Thymus (tissue), 11 donors: ENCODE results near the gene POLR2B. TPM values are rescaled to one million over a fixed set of nuclear protein-coding genes. Genes with fewer than 3 reads are reported as not detected.

Experiments used
- DNase-seq, 9 donors: peaks; one replicate each; pipeline ENCODE4 v3.0.0-alpha.2; 2013; ENCODE audit warnings: low spot score in 9 of 9, low read depth in 6 of 9, missing footprints in 1 of 9
- H3K27ac ChIP-seq, 2 donors: one replicate each; pipeline ENCODE4 v1.5.1; 2013; ENCODE audit warnings: control low read depth in 1 of 2, low read depth in 1 of 2, low read length in 1 of 2, mild to moderate bottlenecking in 1 of 2, moderate library complexity in 1 of 2
- H3K27me3 ChIP-seq, 2 donors: one replicate each; pipeline ENCODE4 v1.5.1; 2013; ENCODE audit warnings: low read length in 1 of 2; ENCODE audit not compliant: control insufficient read depth in 2 of 2, insufficient read depth in 1 of 2
- H3K36me3 ChIP-seq, 2 donors: one replicate each; pipeline ENCODE4 v1.5.1; 2013; ENCODE audit warnings: low read length in 1 of 2, mild to moderate bottlenecking in 1 of 2, moderate library complexity in 1 of 2; ENCODE audit not compliant: control insufficient read depth in 2 of 2, insufficient read depth in 2 of 2
- H3K4me1 ChIP-seq, 2 donors: one replicate each; pipeline ENCODE4 v1.5.1; 2013; ENCODE audit warnings: low read length in 2 of 2; ENCODE audit not compliant: control insufficient read depth in 2 of 2, insufficient read depth in 2 of 2
- H3K4me3 ChIP-seq, 2 donors: one replicate each; pipeline ENCODE4 v1.5.1; 2013; ENCODE audit warnings: low read length in 2 of 2, control low read depth in 1 of 2, mild to moderate bottlenecking in 1 of 2
- H3K9me3 ChIP-seq, 2 donors: one replicate each; pipeline ENCODE4 v1.5.1; 2013; ENCODE audit warnings: low read length in 1 of 2, mild to moderate bottlenecking in 1 of 2; ENCODE audit not compliant: control insufficient read depth in 2 of 2, insufficient read depth in 1 of 2
- WGBS: extraction: QIAGEN DNeasy Blood & Tissue Kit; methylation state at CpG from one replicate; pipeline ENCODE4 v1.1.7; 2013; 5-methylcytosine and 5-hydroxymethylcytosine counted together
- polyA plus RNA-seq: library from polyadenylated mRNA; stranded (reverse); fragments of 200-250 nt; gene quantifications from one replicate; pipeline ENCODE4 v1.2.3, GENCODE V29; 2013
- total RNA-seq: library from RNA; stranded (reverse); fragments of 120-200 nt; gene quantifications from one replicate; pipeline ENCODE4 v1.2.4, GENCODE V29; 2013
- donor health status: healthy.

Gene POLR2B
- total and polyA plus RNA-seq, 2 donors: 59.5 to 120 TPM

DNA sequence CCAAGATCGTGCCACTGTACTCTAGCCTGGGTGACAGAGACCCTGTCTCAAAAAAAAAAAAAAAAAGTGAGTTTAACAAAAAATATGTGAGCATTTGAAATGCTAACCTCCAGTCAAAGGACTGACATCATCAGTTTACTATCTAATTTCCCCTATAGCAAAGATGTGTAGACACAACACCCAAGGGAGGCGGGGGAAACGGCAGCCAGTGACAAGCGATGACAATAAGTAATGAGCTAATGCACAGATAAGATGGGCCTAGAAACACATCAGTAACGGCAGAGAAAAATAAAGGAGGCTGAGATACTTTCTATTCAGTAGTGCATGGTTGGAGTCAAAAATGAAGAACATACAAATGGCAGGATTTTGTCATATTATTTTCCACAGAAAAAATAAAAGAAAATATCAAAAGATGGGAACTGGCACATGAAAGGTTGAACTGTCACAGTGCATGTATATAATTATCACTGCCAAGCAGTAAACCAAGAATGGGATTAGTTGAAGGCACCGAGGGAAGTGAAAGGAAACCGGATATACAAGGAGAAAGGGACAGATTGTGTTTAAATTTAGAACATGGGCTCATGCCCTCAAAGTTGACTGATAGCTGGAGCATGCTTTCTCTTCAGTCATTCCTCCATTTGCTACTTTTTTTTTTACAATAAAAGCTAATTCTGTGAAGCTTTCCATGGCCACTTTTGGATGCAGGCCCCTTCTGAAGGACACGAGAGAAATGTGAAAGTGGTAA, 89.7 kb downstream of the POLR2B start:
- Histone ChIP-seq H3K36me3 (no peaks in the 10 kb centered on the region), H3K9me3 (no peaks in the 10 kb centered on the region), H3K27ac (peak overlapping the region in 1 of 2 donors; percentile 50), H3K4me3 (no peak overlapping the region), H3K4me1 (no peaks in the 10 kb centered on the region), H3K27me3 (no peaks in the 10 kb centered on the region)
- DNase-seq: no peak
- 90% methylated on average over 8 of the region's 8 CpGs for WGBS

DNA sequence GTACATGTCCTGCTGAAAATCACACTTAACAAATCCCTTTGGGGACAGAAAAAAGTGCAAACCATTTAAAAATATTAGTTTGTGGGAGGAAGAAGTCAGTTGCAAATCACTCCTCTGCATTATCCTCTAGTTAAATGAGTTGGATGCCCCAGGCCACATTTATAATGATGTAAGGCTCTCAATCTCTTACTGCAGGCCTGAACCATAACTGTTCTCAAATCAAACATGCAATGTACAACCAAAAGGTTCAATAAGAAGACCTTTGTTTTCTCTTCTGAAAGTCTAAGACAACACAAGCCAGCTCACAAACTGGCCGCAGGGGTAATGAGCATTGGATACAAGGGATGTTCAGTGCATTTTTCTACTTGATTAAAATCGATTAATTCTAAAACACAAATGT, 91.8 kb downstream of the POLR2B start:
- no peak overlapping the region for H3K4me3 ChIP-seq
- H3K9me3 ChIP-seq: no peaks in the 10 kb centered on the region
- no peaks in the 10 kb centered on the region for H3K27me3 ChIP-seq
- H3K4me1 ChIP-seq: no peaks in the 10 kb centered on the region
- H3K27ac ChIP-seq: no peak overlapping the region
- H3K36me3 ChIP-seq: no peaks in the 10 kb centered on the region
- DNase-seq: no peak
- WGBS: 92% methylated on average over 2 of the region's 2 CpGs

DNA sequence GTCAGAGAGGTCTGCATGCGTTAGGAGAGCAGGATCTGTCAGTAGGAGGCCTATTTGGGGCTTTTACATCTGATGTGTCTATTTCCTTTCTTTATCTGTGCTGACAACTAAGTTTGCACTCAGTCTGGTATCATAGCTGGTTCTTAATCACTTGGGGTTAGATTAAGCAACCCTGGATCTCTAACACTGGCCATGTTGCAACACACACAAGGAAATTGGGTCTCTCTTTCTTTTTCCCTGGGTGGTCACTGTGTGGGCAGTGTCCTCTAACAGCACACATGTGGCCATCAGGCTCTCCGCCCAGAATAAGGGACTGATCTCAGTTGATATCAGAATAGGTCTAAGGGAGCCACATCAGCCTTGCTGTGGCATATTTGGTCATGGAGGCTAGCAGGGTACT, 92.6 kb downstream of the POLR2B start:
- no peak for DNase-seq
- Histone ChIP-seq H3K36me3 (no peaks in the 10 kb centered on the region), H3K4me1 (no peaks in the 10 kb centered on the region), H3K9me3 (no peaks in the 10 kb centered on the region), H3K4me3 (no peak overlapping the region), H3K27ac (no peak overlapping the region), H3K27me3 (no peaks in the 10 kb centered on the region)
- 81% methylated on average over 2 of the region's 2 CpGs for WGBS

DNA sequence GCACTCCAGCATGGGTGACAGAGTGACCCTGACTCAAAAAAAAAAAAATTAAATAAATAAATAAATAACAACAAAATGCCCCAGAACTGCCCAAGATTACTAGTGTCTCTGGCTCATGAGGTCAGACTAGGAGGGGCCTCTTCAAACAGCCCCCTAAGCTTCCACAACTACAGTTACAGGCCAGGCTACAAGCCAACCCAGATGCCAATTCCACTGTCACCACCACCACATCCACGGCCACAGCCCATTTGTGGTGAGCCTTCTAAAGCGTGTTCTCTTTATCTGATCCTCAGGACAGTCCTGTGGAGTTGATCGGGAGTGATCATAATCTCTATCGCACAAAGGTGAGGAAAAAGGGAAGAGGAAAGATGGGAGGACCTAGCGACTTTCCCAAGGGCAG, 94.9 kb downstream of the POLR2B start:
- Histone ChIP-seq H3K36me3 (no peaks in the 10 kb centered on the region), H3K27me3 (no peaks in the 10 kb centered on the region), H3K4me1 (peaks cover 0 to 5% of the 10 kb centered on the region in 2 donors), H3K27ac (no peak overlapping the region), H3K4me3 (no peak overlapping the region), H3K9me3 (no peaks in the 10 kb centered on the region)
- WGBS: 75% methylated on average over 5 of the region's 5 CpGs
- no peak for DNase-seq

DNA sequence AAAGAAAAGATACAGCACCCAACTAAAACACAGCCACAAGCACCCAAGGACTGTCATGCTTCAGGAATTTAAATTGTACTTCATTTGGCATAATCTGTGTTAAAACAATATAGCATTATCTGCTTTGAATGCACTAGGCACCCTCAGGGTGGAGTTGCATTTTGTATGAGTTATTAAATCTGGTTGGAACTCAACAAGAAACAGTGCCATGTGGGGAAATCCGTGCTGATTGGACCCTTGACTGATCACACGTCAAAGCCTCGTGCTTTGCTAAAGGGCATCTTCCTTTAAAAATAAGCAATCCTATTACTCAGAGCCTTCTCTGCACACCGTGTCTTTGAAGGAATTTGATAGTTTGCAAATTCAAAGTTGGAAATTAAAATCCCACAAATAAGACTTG, 96.0 kb downstream of the POLR2B start:
- no peak for DNase-seq
- H3K4me1 ChIP-seq: peaks cover 0 to 5% of the 10 kb centered on the region in 2 donors
- H3K9me3 ChIP-seq: no peaks in the 10 kb centered on the region
- no peaks in the 10 kb centered on the region for H3K27me3 ChIP-seq
- no peaks in the 10 kb centered on the region for H3K36me3 ChIP-seq
- no peak overlapping the region for H3K27ac ChIP-seq
- WGBS: 82% methylated on average over 4 of the region's 4 CpGs
- no peak overlapping the region for H3K4me3 ChIP-seq

DNA sequence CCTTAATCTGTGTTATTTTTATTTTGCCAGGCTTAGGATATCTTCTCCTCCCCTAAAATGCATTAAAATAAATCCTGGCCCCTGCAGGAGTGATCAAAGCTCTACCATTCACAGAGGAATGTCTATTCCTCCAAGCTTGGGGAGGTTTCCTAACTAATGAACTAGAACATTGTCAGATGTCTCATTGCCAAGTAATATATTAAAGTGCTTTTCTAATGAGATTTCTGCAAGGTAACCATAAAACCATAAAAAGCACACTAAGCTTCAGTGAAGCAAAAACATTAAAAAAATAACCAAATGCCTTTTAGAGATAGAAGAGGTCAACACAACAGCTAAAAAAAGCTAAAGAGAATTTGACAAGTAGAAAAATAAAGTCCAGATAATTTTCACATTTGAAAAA, 96.7 kb downstream of the POLR2B start:
- no peak overlapping the region for H3K4me3 ChIP-seq
- peaks cover 0 to 5% of the 10 kb centered on the region in 2 donors for H3K4me1 ChIP-seq
- no peak overlapping the region for H3K27ac ChIP-seq
- H3K36me3 ChIP-seq: no peaks in the 10 kb centered on the region
- no peak for DNase-seq
- no peaks in the 10 kb centered on the region for H3K27me3 ChIP-seq
- H3K9me3 ChIP-seq: no peaks in the 10 kb centered on the region

DNA sequence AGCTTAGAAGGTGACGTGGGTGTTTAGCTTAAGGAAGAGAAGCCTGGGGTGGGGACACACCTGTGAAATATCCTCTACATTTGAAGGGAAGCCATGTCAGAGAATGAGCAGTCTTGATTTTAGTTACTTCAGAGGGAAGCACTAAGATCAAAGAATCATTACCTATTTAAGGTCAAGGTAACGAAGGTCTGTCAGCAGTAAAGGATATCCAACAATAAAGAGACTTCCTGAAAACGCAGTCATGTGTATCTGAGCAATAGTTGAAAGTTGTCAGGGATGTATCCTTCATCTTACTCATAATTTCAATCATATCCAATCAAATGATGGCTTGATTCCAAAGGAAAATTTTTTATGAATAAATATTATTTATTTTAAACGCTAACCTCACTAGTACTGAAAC, 98.0 kb downstream of the POLR2B start:
- H3K4me3 ChIP-seq: no peak overlapping the region
- WGBS: 74% methylated on average over 4 of the region's 4 CpGs
- H3K27ac ChIP-seq: no peak overlapping the region

DNA sequence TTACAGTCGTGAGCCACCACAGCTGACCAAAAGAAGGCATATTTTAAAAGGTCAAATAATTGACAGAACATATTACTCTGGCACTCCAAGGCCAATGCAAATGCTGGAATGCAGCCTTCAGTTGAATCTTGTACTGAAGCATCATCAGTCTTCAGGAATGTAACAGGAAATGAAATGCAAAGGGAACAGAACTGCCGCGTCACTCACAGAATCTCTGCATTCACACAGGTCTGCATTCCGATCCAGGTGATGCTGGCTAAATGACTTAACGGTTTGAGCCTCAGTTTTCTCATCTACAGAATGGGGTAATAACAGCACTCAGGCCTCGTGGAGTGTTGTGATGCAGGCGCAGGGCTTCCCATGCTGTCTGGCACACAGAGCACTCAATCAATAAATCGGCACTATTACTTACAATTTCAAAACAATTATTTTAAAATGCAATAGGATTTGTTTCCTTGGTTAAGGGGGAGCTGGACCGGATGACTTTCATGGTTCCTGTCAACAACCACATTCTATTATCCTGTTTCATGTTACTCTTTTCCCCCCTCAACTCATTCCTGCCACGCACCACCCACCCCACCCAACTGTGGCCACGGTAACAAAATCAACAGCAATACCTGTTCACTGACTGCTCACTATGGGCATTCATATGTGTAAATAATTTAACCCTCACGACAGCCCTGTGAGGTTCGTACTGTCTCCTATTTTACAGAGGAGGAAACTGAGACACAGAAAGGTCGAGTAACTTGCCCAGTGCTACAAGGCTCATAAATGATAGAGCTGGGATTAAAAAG, 99.1 kb downstream of the POLR2B start:
- H3K36me3 ChIP-seq: no peaks in the 10 kb centered on the region
- 94% methylated on average over 14 of the region's 14 CpGs for WGBS
- no peak for DNase-seq
- H3K4me3 ChIP-seq: no peak overlapping the region
- H3K9me3 ChIP-seq: no peaks in the 10 kb centered on the region
- no peaks in the 10 kb centered on the region for H3K27me3 ChIP-seq
- H3K27ac ChIP-seq: no peak overlapping the region
- peaks cover 0 to 8% of the 10 kb centered on the region in 2 donors for H3K4me1 ChIP-seq

More for the DNA sequence above, 98.0 kb downstream of the POLR2B start:
- Histone ChIP-seq H3K9me3 (no peaks in the 10 kb centered on the region), H3K36me3 (no peaks in the 10 kb centered on the region), H3K27me3 (no peaks in the 10 kb centered on the region), H3K4me1 (peaks cover 0 to 8% of the 10 kb centered on the region in 2 donors)
- no peak for DNase-seq

DNA sequence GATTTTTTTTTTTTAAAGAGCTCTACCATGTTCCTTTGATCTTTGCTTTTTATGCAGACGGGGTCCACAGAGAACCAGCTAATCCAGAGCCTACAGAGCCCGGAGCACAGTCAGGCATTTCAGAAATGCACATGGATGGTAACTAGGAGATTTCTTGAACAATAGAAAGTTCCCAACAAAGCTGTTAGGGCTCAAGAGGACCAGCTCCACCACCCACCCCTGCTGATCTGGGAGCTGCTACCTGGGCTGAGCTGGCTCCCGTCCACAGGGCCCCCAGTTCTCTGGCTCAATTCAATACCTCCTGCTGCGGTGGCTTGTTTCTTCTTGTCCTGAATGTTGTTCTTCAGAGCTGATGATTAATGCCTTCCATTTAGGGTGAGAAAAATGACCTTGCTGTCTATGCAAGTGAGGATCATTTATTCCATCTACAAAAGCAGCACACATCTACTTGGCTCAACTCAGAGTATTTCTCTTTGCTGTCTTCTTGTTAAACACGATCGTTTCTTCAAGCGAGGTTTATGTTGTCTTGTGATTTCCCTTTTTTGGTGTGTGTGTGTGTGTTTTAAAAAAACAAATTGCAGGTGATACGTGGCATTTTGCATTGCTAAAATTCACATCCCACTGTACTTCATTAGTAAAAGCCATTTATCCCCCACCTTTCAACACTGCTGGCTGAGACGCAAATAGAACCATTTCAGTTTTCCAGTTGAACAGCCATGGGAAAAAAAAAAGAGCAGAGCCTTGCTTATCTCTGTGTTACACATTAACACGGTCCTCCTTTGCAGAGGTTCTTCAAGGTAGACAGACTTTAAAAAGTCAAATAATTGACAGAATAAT, 100.2 kb downstream of the POLR2B start:
- Histone ChIP-seq H3K4me3 (no peak overlapping the region), H3K27me3 (no peaks in the 10 kb centered on the region), H3K4me1 (peaks cover 0 to 8% of the 10 kb centered on the region in 2 donors), H3K27ac (peak overlapping the region; percentile 18 to 44), H3K36me3 (no peaks in the 10 kb centered on the region), H3K9me3 (no peaks in the 10 kb centered on the region)
- WGBS: 85% methylated on average over 10 of the region's 10 CpGs
- no peak for DNase-seq
